Measurements from ENCODE around the gene PHC1.
"Not testable (repeated sequence)": the region's sequence is repeated elsewhere in the genome, so short reads cannot be mapped to it uniquely, and the experiment has no call there.

Gene PHC1

DNA sequence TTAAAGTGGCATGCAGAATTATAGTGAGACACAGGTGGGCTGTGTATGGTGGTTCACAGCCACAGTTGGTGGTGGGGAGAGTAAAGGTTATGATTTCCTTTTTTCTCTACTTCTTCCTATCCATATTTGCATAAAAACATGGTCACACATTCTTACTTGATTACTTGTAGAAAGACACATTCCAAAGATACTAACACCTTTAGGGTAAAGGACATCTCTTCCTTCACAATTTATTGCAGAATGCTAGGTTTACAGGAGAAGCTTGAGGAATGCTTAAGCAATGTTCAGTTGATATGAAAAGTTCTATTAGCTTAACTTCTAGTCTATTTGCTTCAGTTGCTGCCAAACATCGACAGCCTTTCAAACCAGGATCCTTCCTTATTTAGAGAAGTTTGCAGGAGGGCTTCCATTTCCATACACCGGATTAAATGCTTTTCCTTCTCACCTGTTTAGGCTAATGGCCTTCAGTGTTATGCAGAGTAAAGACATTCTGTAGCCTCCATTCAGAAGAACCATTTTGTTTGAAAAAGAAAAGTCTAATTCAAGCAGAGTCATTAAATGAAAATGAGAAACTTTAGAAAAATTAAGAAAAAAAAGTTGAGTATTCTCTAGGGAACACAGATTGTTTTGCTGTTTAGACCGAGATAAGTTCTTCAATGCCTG is 2.6 kb upstream of the PHC1 start:
- DNase-seq (ENCODE audit: low spot score): no peak

DNA sequence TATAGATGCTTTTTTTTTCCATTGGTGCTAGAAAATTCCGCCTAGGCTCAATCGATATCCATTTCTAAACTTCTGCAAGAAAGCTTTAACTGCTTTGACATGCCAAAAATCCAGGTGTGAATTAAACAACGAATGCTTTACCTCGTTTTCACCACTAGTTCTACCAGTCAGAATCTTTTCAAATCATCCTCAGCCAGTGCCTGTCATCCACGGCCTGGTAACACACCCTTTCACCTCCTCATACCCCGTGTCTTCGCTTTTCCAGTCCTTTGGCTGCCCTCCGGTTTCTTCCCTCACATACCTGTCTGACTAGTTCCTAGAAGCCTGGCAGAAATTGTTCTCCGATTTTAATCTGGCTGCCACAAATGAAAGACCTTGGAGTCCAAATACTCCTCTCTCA is 1.4 kb upstream of the PHC1 start:
- DNase-seq (ENCODE audit: low spot score): no peak

DNA sequence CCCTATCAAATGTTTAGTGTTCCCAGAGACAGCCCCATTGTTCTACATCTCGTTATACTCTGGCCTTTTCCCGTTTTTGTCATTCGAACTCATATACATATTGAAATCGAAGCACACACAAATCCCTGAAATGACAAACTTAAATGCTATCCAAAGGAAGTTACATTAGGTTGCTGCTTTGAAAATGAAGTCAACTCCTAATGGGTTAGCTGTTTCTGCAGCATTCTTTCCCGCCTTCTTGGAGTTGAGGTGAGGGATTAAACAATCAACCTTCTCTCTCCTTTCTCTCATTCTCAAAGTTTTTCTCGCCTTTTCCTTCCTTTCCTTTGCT is 642 bp upstream of the PHC1 start:
- no peak for DNase-seq (ENCODE audit: low spot score)

DNA sequence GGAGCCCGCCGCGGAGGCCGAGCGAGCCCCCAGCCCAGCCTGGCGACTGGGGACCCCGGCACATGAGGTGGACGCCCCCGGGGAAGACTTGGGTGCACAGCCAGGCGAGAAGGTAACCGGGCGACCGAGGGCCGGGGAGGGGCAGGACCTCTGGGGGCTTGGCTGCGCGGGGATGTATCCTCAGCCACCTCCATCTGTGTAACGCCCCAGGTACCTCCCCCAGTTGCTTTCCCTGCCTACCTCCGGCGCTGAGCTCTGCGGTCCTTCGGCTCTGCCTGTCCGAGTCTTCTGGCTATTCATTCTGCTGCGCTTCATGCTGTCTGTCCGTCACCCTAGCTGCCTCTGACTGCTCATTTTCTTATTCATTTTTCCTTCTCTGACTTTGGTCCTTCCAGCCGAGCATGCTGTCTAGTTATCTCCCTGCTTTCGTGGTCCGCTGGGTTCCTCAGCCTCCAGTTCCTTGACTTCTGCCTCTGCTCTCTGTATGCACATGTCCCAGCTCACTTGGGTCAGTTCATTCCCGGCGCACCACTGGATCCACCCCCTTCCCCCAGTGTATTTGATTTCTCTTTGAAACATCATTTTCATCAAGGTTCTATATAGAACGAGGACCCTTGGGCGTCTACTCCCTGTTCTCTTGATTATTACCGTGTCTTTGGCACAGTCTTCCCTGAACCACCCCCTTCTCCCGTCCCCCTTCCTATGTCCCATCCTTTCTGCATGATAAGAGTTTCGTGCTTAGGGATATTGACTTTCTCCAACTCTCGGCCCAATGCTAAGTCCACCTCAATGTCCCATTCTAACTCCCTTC is 612 bp downstream of the PHC1 start:
- DNase-seq (ENCODE audit: low spot score): peak; percentile 80

DNA sequence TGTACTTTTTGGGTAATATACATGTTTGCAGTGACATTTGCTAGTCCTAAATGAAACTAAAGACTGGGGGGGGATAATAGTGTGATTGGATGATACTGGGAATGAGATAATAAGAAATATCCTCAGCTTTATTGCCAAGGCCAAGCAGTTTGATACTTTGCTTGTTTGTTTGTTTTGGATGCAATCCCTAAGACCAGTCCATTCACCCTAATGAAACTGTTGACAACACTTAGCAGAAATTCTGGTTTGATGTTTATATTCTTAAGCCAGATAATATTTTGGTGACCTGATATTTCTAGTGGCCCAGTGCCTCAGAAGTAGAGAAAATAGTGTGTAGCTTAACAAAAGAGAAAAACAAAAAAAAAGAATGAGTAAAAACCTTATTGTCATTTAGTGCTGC is 1.8 kb downstream of the PHC1 start:
- no peak for DNase-seq (ENCODE audit: low spot score)

DNA sequence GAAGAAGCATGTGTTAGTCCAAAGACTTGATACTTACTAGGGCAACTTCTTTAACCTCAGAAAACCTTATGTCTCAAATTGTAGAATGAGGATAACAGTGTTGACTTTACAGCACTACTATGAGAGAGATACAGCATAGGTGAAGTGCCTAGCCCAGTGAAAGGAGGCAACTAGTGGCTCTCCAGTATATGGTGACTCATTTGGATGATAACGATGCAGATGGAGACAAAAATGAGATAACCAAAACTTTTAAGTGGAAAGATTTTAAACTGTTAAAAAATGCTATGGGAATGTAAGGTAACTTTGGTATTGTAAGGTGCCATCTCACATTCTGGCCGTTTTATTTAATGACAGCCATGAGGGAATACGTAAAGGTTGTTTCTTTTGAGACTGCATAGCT is 2.7 kb downstream of the PHC1 start:
- no peak for DNase-seq (ENCODE audit: low spot score)

DNA sequence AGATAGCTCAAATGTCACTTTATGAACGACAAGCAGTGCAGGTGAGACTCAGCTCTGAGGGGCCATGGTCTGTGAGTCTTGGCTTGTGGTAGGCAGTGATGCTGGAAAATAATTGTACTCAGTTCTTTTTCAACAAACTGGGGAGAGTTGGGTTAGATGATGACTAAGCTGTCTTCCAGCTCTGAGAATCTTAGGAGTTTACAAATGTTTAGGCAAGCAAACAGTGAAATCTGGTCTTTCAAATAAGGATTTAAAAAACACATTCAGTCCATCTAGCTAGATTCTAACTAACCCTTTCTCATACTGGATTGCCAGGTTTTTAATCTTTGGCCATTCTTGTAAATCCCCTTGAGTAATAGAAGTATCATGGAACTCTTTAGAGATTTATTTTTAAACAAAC is 3.4 kb downstream of the PHC1 start:
- DNase-seq (ENCODE audit: low spot score): no peak

DNA sequence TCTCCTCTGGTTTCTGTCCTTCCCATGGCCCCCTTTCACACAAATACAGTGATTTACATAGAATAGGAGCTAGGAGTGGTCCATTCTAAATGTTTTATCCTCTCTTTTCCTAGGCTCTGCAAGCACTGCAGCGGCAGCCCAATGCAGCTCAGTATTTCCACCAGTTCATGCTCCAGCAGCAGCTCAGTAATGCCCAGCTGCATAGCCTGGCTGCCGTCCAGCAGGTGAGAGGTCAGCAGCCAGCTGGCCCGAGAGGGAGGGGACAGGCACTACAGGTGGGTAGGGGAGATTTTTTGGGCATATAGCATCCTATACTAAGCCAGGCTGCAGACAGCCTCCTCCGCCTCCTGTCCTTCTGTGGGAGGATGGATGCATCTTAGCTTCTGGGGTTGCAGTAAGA is 5.3 kb downstream of the PHC1 start:
- DNase-seq (ENCODE audit: low spot score): not testable (repeated sequence)

DNA sequence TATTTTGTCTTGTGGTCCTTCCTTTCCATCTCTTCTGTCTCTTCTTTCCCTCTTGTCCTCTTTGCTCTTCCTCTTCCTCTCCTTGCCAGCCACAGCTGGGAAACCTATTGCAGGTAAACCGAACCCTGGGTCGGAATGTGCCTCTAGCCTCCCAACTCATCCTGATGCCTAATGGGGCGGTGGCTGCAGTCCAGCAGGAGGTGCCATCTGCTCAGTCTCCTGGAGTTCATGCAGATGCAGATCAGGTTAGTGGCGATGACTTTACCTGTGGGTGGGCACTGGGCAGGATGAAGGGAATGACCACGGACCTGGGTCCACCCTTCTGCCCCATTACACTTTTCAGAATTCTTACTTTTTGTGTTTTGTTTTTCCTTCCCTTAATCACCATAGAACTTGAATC is 8.2 kb downstream of the PHC1 start:
- no peak for DNase-seq (ENCODE audit: low spot score)

DNA sequence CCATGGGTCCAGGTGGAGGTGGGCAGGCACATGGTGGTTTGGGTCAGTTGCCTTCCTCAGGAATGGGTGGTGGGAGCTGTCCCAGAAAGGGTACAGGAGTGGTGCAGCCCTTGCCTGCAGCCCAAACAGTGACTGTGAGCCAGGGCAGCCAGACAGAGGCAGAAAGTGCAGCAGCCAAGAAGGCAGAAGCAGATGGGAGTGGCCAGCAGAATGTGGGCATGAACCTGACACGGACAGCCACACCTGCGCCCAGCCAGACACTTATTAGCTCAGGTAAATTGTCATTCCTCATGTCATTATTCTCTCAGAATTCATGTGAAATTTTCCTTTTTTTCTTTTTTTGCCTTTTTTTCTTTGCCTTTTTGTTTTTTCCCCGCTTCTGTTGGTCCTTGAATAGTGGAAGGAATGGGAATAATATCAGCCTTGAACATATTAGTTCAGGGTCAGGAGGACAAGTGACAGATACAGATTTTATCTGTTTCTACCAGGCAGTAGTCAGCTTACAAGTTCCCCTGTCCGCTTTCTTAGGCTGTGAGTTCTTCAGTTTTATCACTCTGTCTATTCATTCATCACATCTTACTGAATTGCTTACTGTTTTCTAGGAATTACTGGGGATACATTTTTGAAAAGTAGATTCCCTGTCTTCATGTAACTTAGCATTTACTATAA is 16.5 kb downstream of the PHC1 start:
- not testable (repeated sequence) for DNase-seq (ENCODE audit: low spot score)

DNA sequence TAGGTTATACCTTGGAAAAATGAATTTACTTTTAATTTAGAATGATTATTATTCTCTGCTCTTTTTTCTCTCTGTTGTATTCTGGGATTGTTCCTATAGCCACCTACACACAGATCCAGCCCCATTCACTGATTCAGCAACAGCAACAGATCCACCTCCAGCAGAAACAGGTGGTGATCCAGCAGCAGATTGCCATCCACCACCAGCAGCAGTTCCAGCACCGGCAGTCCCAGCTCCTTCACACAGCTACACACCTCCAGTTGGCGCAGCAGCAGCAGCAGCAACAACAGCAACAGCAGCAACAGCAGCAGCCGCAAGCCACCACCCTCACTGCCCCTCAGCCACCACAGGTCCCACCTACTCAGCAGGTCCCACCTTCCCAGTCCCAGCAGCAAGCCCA is 18.2 kb downstream of the PHC1 start:
- DNase-seq (ENCODE audit: low spot score): not testable (repeated sequence)

DNA sequence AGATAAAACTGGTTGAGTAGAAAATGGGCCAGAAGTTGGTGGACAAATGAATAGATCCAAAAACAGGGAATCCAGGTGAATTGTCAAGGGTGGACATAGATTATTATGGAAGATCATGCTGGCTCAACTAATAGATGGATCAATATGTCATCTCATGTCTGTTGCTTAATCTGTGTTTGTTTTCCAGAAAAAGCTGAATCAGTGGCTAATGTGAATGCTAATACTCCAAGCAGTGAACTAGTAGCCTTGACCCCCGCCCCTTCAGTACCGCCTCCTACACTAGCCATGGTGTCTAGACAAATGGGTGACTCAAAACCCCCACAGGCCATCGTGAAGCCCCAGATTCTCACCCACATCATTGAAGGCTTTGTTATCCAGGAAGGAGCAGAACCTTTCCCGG is 19.8 kb downstream of the PHC1 start:
- DNase-seq (ENCODE audit: low spot score): not testable (repeated sequence)

DNA sequence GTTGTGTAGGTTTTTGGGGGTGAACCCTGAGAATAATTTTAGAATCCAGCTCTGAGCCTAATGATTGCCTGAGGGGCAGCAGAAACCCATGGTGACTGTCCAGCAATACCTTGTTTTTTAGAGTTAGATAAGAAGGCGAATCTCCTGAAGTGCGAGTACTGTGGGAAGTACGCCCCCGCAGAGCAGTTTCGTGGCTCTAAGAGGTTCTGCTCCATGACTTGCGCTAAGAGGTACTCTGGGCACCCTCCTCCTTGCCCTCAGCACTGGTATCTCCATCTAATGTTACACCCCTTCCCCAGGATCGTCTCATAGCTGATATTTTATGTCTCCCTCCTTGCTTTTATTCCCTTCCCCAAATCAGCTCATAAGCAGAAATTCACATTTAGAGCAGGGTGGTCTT is 22.4 kb downstream of the PHC1 start:
- DNase-seq (ENCODE audit: low spot score): no peak

DNA sequence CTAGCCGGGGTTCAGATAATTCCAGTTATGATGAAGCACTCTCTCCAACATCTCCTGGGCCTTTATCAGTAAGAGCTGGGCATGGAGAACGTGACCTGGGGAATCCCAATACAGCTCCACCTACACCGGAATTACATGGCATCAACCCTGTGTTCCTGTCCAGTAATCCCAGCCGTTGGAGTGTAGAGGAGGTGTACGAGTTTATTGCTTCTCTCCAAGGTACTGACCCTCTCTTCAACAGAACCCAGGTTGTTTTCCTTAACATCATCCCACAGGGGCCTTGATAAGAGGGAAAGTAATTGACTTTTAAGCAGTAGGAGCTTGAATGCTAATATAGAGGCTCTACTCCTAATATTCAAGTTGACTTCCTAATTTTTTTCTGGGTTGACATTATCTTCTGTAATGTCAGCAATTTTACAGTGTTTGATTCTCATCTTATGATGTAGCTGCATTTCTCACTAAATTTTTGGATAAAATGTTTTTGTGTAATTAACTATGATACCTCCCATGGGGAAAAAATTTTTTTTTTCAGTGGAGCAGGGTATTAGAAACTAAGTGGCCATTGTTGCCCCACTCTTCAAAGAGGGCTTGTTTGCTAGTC is 23.6 kb downstream of the PHC1 start:
- not testable (repeated sequence) for DNase-seq (ENCODE audit: low spot score)

DNA sequence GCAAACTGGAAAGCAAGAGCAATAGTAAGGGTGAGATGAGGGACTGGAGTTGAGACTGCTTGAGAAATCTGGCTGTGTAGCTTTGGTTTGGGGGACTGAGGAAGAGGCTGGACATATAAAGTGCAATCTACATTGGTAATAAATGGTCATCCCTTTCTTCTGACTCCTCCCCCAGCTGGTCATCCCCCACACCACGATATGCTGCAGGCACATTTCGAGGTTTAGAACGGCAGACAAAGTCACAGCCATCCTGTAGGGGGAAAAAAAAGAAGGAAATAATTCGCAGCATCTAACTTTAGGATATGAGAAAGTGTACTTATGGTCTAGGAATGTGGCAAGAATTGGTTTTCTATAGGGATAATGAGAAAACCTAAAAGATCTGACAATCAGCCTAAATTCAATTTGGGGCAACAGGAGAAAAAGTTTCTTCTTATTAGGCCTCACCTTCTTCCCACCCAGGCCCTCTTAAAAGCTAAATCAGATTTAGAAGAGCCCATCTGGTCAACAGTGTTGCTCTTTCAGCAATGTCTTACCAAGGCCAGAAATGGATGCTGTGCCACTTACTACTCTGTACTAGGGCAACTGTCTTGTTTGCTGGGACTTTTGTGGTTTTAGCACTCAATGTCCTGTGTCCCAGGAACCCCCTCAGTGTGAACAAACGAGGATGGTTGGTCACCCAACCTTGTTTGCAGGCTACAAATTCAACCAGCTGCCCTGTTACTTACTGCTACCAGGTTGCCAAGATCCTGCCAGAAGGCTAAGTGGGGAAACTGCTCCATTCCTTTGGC is 27.6 kb downstream of the PHC1 start:
- DNase-seq (ENCODE audit: low spot score): no peak

DNA sequence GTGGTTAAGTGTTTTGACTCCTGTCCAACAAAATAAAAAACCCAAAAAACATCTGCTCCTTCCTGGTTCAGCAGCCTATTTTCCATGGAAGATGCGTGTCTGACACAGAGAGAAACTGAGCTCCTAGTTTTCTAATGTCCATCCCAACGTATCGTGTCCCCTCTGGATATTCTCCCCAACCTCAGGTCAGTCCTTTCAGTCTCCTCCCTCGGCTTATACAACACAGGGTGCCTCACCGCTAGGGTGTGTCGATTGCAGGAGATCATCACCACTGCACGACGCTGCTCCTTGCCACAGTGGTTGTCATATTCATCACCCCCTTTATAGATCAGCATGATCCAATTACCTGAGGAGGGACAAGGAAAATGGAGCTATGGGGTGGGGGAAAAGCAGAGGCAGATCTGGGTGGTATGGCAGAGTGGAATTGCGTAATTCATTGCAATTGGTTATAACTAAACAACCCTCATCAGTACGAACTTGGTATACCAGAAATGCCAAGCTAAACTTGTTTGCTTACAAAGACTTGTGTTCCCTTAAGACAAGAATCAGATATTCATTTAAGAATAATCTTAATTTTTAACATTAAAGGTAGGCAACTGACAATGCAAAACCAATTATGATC is 29.4 kb downstream of the PHC1 start:
- no peak for DNase-seq (ENCODE audit: low spot score)

DNA sequence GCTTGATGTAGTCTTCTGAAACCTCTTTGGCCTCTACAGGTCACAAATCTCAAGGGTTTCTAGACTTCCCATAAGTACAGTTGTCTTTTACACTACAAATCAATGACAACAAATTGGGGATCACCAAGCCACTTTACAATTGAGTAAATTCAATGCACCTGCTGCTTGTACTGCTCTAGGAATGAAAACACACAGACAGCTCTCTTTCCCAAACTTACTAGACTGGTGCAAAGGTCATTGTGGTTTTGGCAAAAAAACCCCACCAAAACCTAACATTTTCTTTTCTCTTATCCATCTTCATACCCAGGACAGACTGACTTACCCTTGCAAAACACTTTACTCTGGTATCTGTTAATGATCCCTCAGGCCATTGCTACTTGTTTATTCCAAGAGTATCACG is 32.4 kb downstream of the PHC1 start:
- no peak for DNase-seq (ENCODE audit: low spot score)

DNA sequence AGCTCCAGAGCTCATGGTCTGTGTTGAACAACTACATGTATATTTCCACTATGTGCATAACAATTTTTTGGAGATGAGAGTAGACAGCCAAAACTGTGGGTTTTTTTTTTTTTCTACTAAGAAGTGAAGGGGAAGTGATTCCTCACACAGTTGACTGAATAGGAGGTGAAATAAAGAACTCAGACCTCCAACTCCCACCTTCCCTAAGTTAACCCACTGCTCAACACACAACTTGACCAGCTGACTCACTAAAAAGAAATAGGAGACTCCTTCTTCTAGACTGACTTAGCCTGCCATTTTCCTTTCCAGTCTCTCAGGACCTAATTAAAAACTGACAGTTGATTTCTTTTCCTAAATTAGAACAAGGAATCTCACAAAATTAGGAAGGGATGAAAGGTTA is 33.4 kb downstream of the PHC1 start:
- DNase-seq (ENCODE audit: low spot score): no peak

DNA sequence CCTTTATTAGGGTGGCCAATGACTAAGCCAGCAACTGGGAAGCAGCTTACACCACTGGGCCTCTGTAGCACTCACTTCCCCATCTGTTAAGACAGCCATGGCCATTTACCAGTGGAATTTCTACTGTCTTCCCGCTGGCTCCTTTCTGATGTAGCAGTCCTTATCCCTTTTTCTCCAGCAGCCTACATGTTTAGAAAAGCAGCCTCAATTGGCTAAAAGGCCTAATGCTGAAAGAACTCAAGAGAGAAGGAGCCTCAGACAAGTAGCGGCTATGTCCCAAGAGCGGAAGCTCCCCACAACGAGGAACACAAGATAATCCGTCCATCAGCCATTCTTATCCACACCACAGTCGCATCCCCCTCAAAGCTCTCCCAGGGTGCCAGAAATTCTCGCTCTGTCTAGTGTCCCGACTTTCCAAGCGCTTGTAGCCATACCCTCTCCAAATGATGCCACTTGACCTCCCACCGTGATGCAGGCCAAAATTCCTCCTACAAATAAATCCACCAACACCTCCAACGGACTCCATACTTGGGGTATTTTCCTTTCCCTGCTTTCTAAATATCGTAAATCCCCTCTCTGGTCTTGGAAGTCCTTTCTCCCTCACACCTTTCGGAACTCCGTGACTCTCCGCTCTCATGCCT is 34.5 kb downstream of the PHC1 start:
- DNase-seq (ENCODE audit: low spot score): peak; percentile 53

DNA sequence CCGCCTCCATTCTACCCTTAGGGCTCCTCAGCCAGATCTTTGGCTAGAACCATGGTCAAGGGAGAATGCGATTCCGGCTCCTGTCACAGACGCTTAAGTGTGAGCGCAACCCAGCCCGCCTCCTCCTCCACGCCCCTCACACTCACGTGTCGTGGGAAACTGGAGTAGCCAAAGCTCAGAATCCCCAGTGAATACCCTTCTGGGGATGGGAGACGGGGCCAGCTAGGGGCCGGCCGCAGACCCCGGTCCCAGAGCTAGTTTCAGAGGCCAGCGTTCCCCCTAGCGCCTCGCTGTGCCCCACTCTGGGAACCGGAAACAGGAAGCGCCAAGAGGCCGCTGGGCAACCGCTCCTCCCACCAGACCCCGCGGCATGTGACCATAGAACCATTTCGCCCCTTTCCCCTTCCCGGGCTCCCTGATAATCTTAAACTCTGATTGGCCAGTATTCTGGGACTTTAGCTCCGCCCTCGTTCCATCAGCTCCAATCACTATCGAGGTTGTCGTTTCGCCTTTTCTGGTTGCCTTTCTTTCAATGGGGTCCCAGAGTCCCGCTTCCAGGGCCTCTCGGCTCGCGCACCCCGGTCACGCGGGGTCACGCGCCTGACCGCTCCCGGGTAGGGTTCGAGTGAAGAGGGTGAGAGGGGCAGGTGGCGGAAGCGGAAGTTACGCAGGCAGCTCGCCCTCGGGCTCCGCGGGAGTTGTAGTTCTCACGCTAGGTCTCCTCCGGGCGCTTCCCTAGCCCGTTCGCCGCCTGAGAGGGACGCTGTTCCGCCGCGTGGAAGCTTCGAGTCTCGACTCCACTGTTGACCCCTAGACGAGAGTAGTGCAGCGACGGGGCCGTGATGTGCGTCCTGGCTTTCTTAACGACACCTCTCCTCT is 35.3 kb downstream of the PHC1 start, which contains the start of gene M6PR:
TSS of gene M6PR (minus strand) at position 304 of the 879 bp plus-strand sequence. CDS start 3,241 bp downstream, outside the sequence.
- peak; percentile 94 for DNase-seq (ENCODE audit: low spot score)

Measured in D341Med (cell line).